ENCODE measurements around the gene KYAT1. TPM values are rescaled to one million over a fixed set of nuclear protein-coding genes. Genes with fewer than 3 reads are reported as not detected.

KYAT1 gene
- polyA plus RNA-seq (ENCODE audit: insufficient read length) = 23.0 TPM
- long read RNA-seq, donor 1, partial matches to known transcripts = 0 of 2 reads
- long read RNA-seq, donor 1, other reads (novel, unspliced or antisense) = 0 of 2 reads
- long read RNA-seq, donor 2 = 0 reads
- long read RNA-seq, donor 3 = 0 reads
- long read RNA-seq, donor 4 = 0 reads
- long read RNA-seq, donor 5, partial matches to known transcripts = 0 of 2 reads
- long read RNA-seq, donor 5, other reads (novel, unspliced or antisense) = 0 of 2 reads
- long read RNA-seq, donor 6, partial matches to known transcripts = 8 of 9 reads
- long read RNA-seq, donor 6, other reads (novel, unspliced or antisense) = 0 of 9 reads
- long read RNA-seq, donor 7, partial matches to known transcripts = 0 of 2 reads
- long read RNA-seq, donor 7, other reads (novel, unspliced or antisense) = 0 of 2 reads
- long read RNA-seq, donor 8, partial matches to known transcripts = 6 of 6 reads
- long read RNA-seq, donor 8, other reads (novel, unspliced or antisense) = 0 of 6 reads

- peak; percentile 96 for DNase-seq
Measured at GRCh38 chr9:128881884-128882676, at the start of gene KYAT1, which contains the start of gene LRRC8A. TSS of gene KYAT1 (minus strand) at chr9:128881950. CDS start at chr9:128845405, 36,545 bp downstream. TSS of gene LRRC8A (plus strand) at chr9:128882133. CDS start at chr9:128907165, 25,032 bp downstream.

- DNase-seq = no peak
Measured at GRCh38 chr9:128929560-128929959, 47.8 kb upstream of the KYAT1 start.

- DNase-seq = no peak
Measured at GRCh38 chr9:128928624-128929023, 46.9 kb upstream of the KYAT1 start.

GRCh38 chr9:128927731-128928411 lies 46.1 kb upstream of the KYAT1 start:
- DNase-seq = peak; percentile 46

- no peak for DNase-seq
Measured at GRCh38 chr9:128923493-128923883, 41.7 kb upstream of the KYAT1 start.

DNA sequence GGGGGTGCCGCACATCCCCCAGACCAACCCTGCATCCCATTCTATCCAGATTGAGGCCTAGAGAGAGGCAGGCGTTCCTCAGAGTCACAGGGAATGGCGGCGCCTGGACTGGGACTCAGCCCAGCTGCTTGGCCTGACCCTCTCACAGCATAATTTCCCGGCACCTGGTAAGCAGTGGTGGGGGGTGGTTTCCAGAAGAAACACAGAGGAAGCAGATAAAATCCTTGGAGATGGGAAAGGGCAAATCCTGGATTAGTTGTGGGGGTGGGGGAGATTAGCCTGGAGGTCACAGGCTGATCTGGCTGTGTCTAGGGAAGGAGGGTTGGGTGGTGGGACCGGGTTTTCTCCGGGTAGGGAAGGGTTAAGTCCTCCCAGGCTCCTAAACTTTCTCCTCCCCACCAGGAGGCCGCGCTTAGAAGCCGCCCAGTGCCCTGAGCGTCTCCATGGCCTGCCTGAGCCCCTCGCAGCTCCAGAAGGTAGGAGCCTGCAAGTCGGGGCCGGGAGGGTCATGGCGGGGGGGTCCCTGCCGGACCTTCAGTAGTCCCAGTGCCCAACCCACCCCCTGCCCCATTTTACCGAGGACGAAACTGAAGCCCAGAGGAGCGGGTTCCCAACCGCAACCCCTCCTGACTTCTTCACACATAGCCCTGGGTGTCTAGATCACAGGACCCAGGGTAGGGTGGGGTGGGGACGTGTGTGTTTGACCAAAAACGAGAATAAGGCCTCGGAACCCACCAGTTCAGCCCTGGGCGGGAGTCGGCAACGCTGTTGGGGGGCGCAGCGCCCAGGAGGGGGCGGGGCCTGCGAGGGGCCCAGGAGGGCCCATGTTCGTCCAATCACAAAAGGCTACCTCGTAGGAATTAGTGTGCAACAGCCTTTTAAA lies 40.4 kb upstream of the KYAT1 start:
- DNase-seq = peak; percentile 78

- no peak for DNase-seq
Measured at GRCh38 chr9:128920381-128921058, 38.8 kb upstream of the KYAT1 start, which contains the start of gene PHYHD1. TSS of gene PHYHD1 (plus strand) at chr9:128920982. CDS start at chr9:128922324, 1,342 bp downstream.

DNA sequence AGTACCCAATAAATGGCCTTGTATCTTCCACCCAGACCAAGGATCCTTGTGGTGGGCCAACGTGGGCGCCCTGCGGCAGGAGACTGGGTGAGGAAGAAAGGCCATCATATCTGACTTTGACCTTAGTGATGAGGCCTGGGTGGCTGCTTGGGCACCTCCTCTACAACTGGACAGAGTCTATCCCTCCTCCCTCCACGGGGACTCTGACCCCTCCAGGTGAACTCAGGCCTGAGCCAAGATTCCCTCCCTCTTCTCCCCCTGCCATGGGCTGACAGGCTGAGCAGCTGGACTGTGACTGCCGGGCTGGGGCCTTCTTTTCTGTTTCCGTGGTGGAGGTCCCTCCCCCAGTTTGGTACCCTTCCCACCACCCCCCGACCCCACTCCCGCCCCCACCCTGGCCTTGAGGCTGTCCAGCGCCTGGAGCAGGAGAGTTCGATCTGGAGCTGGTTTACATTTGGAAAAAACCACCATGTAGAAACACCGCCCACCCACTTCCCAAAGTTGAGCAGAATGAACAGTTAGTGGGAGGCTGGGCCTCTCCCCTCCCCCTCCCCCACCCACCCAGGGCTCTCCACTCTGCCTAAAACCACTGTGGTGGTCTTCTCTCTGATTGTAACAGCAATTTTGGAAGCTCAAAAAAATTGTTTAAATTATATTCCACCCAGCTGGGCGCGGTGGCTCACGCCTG lies 37.8 kb upstream of the KYAT1 start:
- peak; percentile 12 for DNase-seq

DNA sequence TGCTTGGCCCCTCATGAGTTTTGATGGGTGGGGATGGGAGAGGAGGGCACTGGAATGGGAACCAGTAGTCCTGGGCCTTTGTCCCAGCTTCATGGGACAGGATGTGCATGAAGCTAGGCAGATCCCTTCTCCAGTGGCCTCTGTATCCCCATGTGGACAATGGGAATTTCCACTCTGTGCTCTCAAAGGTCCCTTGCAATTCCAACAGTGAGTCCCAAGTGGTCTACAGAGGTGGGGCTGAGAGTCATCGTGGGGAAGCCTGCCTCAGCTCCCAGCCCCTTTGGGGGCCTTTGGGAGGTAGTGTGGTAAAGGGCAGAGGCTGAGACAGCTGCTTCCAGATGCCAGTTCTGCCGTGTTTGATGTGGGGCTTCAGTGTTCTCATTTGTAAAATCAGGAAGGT lies 37.2 kb upstream of the KYAT1 start:
- DNase-seq = no peak

GRCh38 chr9:128917151-128917849 lies 35.5 kb upstream of the KYAT1 start:
- DNase-seq = no peak

DNA sequence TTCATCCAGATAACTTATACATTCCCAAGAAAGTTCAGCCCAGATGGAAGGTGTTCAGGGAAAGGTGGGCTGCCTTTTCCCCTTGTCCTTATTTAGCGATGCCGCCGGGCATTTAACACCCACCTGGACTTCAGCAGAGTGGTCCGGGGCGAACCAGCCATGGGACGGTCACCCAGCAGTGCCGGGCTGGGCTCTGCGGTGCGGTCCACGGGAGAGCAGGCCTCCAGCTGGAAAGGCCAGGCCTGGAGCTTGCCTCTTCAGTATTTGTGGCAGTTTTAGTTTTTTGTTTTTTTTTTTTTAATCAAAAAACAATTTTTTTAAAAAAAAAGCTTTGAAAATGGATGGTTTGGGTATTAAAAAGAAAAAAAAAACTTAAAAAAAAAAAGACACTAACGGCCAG lies 35.0 kb upstream of the KYAT1 start:
- no peak for DNase-seq

- no peak for DNase-seq
Measured at GRCh38 chr9:128916204-128916603, 34.5 kb upstream of the KYAT1 start.

DNA sequence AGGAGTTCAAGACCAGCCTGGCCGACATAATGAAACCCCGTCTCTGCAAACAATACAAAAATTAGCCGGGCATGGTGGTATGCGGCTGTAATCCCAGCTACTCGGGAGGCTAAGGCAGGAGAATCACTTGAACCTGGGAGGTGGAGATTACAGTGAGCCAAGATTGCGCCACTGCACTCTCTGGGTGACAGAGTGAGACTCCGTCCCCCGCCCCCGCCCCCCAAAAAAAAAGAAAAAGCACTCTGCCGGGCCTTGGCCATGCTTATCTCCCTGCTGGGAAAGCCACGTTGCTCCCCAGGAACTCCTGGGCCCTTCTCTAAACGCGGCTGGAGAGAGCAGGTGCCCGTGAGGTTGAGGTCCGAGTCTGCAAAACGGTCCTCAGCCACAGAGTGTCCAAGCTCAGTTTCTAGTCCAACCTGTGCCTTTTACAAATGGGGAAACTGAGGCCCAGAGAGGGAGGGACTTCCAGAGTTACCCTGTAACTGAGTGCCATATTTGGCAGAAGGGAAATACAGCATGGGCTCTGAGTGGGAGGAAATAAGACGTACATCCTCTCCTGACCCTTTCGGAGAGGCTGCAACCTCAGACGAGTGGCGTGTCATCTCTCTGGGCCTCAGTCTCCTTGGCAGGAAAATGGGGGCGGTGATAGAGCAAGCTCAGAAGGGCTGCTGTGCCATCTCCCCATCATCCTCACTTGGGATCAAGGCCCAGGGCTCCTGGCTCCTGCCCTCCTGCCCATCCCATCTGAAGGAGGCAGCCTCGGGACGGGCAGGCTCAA lies 32.4 kb upstream of the KYAT1 start:
- no peak for DNase-seq

- no peak for DNase-seq
Measured at GRCh38 chr9:128913048-128913900, 31.5 kb upstream of the KYAT1 start.

GRCh38 chr9:128912270-128912853 lies 30.6 kb upstream of the KYAT1 start:
- DNase-seq = no peak

- DNase-seq = no peak
Measured at GRCh38 chr9:128911529-128912035, 29.8 kb upstream of the KYAT1 start.

DNA sequence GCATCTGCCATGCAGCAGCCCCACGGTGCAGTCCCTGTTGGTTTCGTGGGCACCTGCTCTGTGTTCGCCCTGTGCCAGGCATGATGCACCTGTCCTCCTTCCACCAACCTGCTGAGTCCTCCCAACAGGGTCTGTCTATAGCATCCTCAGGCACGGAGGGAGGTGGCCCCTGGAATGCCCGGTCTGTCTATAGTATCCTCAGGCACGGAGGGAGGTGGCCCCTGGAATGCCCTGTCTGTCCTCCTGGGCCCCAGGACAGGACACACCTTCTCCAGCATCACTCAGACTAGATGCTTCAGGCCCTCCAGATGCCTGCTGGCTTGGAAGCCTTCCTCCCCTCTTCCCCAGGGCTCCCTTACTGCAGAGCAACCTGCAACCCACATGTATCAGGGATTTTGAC lies 29.2 kb upstream of the KYAT1 start:
- no peak for DNase-seq
